Hepatocyte (in vitro differentiated cells): ENCODE data around the gene SLC9B2.

Experiments used
- CTCF ChIP-seq: fragments of 200-600 bp; sonication (generic); IDR thresholded peaks from 2 replicates; pipeline ENCODE4 v1.5.1; 2016; ENCODE audit warnings: antibody characterized with exemption, mild to moderate bottlenecking; ENCODE audit not compliant: poor library complexity
- EZH2 ChIP-seq: fragments of 200-600 bp; sonication (generic); IDR thresholded peaks from 2 replicates; pipeline ENCODE4 v1.6.1; 2016; ENCODE audit warnings: antibody characterized with exemption, mild to moderate bottlenecking, borderline replicate concordance

- TF ChIP-seq CTCF (no peak), EZH2 (no peak)
These were observed 64.5 kb downstream of the SLC9B2 start for GRCh38 chr4:103012060-103012459.
